H1 (cell line): ENCODE data around the gene SAP30L. TPM values are rescaled to one million over a fixed set of nuclear protein-coding genes. Genes with fewer than 3 reads are reported as not detected.

Experiments
- CTCF ChIA-PET: fragments of 300-600 bp; sonication (Branson Sonifier 250); formaldehyde crosslinking; loops from one replicate; lab custom pipeline; 2021; ENCODE audit not compliant: partially characterized antibody; lab: Charles Lee
- POLR2A ChIA-PET: fragments of 300-600 bp; sonication (Branson Sonifier 250); formaldehyde crosslinking; loops from one replicate; lab custom pipeline; 2021; ENCODE audit warnings: inconsistent platforms; ENCODE audit not compliant: partially characterized antibody; lab: Charles Lee
- DNase-seq, 2 experiments: peaks; one replicate each; pipeline versions ENCODE4 v3.0.0 to v3.0.0-alpha.2; 2010 to 2022; ENCODE audit warnings: low spot score in 2 of 2, low read depth in 1 of 2, mixed read lengths in 1 of 2
- FAIRE-seq: peaks from 2 replicates; lab custom pipeline; 2011; peaks lifted over from hg19 to GRCh38; lab: Jason Lieb, UNC
- H2AFZ ChIP-seq: 2 replicates; pipeline ENCODE4 v1.8.1; 2012; ENCODE audit warnings: low read length, inconsistent platforms
- H2AK5ac ChIP-seq: 2 replicates; pipeline ENCODE4 v1.6.1; 2013; ENCODE audit warnings: low read depth, low read length
- H2BK120ac ChIP-seq: replicated peaks from 2 replicates; pipeline ENCODE3; 2013; ENCODE audit warnings: low read depth, low read length, inconsistent platforms
- H2BK12ac ChIP-seq: 2 replicates; pipeline ENCODE4 v1.6.1; 2013; ENCODE audit warnings: low read depth, low read length
- H2BK15ac ChIP-seq: 2 replicates; pipeline ENCODE4 v1.6.1; 2013; ENCODE audit warnings: low read length
- H2BK20ac ChIP-seq: 2 replicates; pipeline ENCODE4 v1.6.1; 2013; ENCODE audit warnings: low read length
- H2BK5ac ChIP-seq: 2 replicates; pipeline ENCODE4 v1.6.1; 2013; ENCODE audit warnings: low read depth, low read length
- H3K14ac ChIP-seq: 2 replicates; pipeline ENCODE4 v1.6.1; 2013; ENCODE audit warnings: inconsistent platforms; ENCODE audit not compliant: insufficient read length
- H3K18ac ChIP-seq: 2 replicates; pipeline ENCODE4 v1.6.1; 2013; ENCODE audit warnings: low read length; ENCODE audit errors: extremely low read depth
- H3K23ac ChIP-seq: 2 replicates; pipeline ENCODE4 v1.6.1; 2013; ENCODE audit warnings: inconsistent platforms; ENCODE audit not compliant: insufficient read length
- H3K23me2 ChIP-seq: 2 replicates; pipeline ENCODE4 v1.6.1; 2013; ENCODE audit warnings: low read depth, low read length
- H3K27ac ChIP-seq: 2 replicates; pipeline ENCODE4 v1.6.1; 2011; ENCODE audit warnings: low read depth, low read length, inconsistent platforms
- H3K27me3 ChIP-seq, 4 experiments: replicated peaks in 1 of 4; 1 replicate in 1 of 4; 2 replicates in 3 of 4; pipeline versions ENCODE4 v1.6.1 to v1.8.1; 2011 to 2013; ENCODE audit warnings: low read length in 3 of 4, mild to moderate bottlenecking in 3 of 4, inconsistent platforms in 2 of 4, mixed read lengths in 2 of 4, moderate library complexity in 1 of 4; ENCODE audit not compliant: control insufficient read depth in 3 of 4, insufficient read depth in 3 of 4; ENCODE audit errors: extremely low read depth in 1 of 4
- H3K36me3 ChIP-seq, 4 experiments: 2 replicates each; pipeline versions ENCODE4 v1.6.1 to v1.8.1; 2011 to 2013; ENCODE audit warnings: mild to moderate bottlenecking in 4 of 4, low read length in 3 of 4, moderate library complexity in 2 of 4, control low read depth in 1 of 4, inconsistent platforms in 1 of 4; ENCODE audit not compliant: insufficient read depth in 4 of 4, control insufficient read depth in 2 of 4
- H3K4ac ChIP-seq: replicated peaks from 2 replicates; pipeline ENCODE3; 2013; ENCODE audit warnings: low read length, low read depth, mixed read lengths, inconsistent platforms; ENCODE audit not compliant: insufficient read length
- H3K4me1 ChIP-seq, 4 experiments: replicated peaks in 1 of 4; 1 replicate in 1 of 4; 2 replicates in 3 of 4; pipeline versions ENCODE4 v1.6.1 to v1.8.1; 2011 to 2013; ENCODE audit warnings: low read length in 3 of 4, inconsistent platforms in 2 of 4, mixed read lengths in 1 of 4; ENCODE audit not compliant: insufficient read depth in 4 of 4, control insufficient read depth in 3 of 4
- H3K4me2 ChIP-seq, 2 experiments: 2 replicates each; pipeline versions ENCODE4 v1.6.1 to v1.8.1; 2011 to 2013; ENCODE audit warnings: low read depth in 2 of 2, low read length in 2 of 2, control low read depth in 1 of 2, inconsistent platforms in 1 of 2, mild to moderate bottlenecking in 1 of 2; ENCODE audit not compliant: insufficient read depth in 1 of 2
- H3K4me3 ChIP-seq, 4 experiments: fragments of 200-600, 300-600 bp in 1 of 4; sonication (generic), shearing (Covaris generic), sonication (Bioruptor Twin) in 1 of 4; 2 replicates each; pipeline versions ENCODE4 v1.5.1 to v1.8.1; 2011 to 2016; ENCODE audit warnings: low read length in 4 of 4, low read depth in 3 of 4, control low read depth in 2 of 4, inconsistent platforms in 2 of 4, mild to moderate bottlenecking in 2 of 4, mixed read lengths in 1 of 4, moderate library complexity in 1 of 4; ENCODE audit not compliant: insufficient read depth in 2 of 4; ENCODE audit errors: extremely low read depth in 1 of 4
- H3K56ac ChIP-seq: replicated peaks from 2 replicates; pipeline ENCODE3; 2013; ENCODE audit warnings: low read depth, mild to moderate bottlenecking, mixed read lengths, low read length, inconsistent platforms; ENCODE audit not compliant: insufficient read length
- H3K79me1 ChIP-seq: 2 replicates; pipeline ENCODE4 v1.6.1; 2013; ENCODE audit warnings: low read depth, low read length, control low read depth
- H3K79me2 ChIP-seq, 2 experiments: 2 replicates each; pipeline versions ENCODE4 v1.6.1 to v1.8.1; 2012 to 2013; ENCODE audit warnings: low read length in 2 of 2, mild to moderate bottlenecking in 2 of 2, inconsistent platforms in 1 of 2; ENCODE audit not compliant: insufficient read depth in 2 of 2, control insufficient read depth in 1 of 2
- H3K9ac ChIP-seq, 4 experiments: replicated peaks in 1 of 4; 1 replicate in 1 of 4; 2 replicates in 3 of 4; pipeline versions ENCODE4 v1.6.1 to v1.8.1; 2011 to 2013; ENCODE audit warnings: low read depth in 3 of 4, low read length in 3 of 4, control low read depth in 2 of 4, mild to moderate bottlenecking in 2 of 4, moderate library complexity in 2 of 4, inconsistent platforms in 1 of 4; ENCODE audit errors: extremely low read depth in 1 of 4
- H3K9me3 ChIP-seq, 2 experiments: 2 replicates each; pipeline versions ENCODE4 v1.6.1 to v1.8.1; 2012 to 2013; ENCODE audit warnings: mild to moderate bottlenecking in 2 of 2, moderate library complexity in 2 of 2, control low read depth in 1 of 2, inconsistent platforms in 1 of 2, low read depth in 1 of 2, low read length in 1 of 2, mixed read lengths in 1 of 2; ENCODE audit not compliant: insufficient read depth in 2 of 2
- H4K20me1 ChIP-seq, 2 experiments: replicated peaks in 1 of 2; 2 replicates each; pipeline versions ENCODE3 to v1.8.1; 2011 to 2013; ENCODE audit warnings: inconsistent platforms in 2 of 2, low read length in 2 of 2, mild to moderate bottlenecking in 1 of 2; ENCODE audit not compliant: insufficient read depth in 2 of 2, control insufficient read depth in 1 of 2
- H4K5ac ChIP-seq: 2 replicates; pipeline ENCODE4 v1.6.1; 2013; ENCODE audit warnings: low read length, low read depth, mixed read lengths, inconsistent platforms; ENCODE audit not compliant: insufficient read length
- H4K8ac ChIP-seq: 2 replicates; pipeline ENCODE4 v1.8.0; 2013; ENCODE audit warnings: mild to moderate bottlenecking, moderate library complexity, low read length, inconsistent platforms; ENCODE audit not compliant: insufficient read depth; ENCODE audit errors: extremely low read depth
- H4K91ac ChIP-seq: replicated peaks from 2 replicates; pipeline ENCODE3; 2013; ENCODE audit warnings: low read length, mixed read lengths, inconsistent platforms; ENCODE audit not compliant: insufficient read length
- ASH2L ChIP-seq: fragments of 200-600, 300-600 bp; sonication (generic); IDR thresholded peaks from one replicate; pipeline ENCODE4 v1.7.1; 2017; ENCODE audit warnings: low read length
- BACH1 ChIP-seq: IDR thresholded peaks from 2 replicates; pipeline ENCODE4 v1.6.1; 2012; ENCODE audit warnings: low read length, improper control_type of control experiment
- CTBP2 ChIP-seq: IDR thresholded peaks from 2 replicates; pipeline ENCODE4 v1.7.0; 2011; ENCODE audit warnings: borderline replicate concordance, mild to moderate bottlenecking, moderate library complexity, mixed read lengths, low read length; ENCODE audit not compliant: insufficient read depth, insufficient read length
- EZH2 ChIP-seq: fragments of 200-600 bp; sonication (generic); IDR thresholded peaks from 2 replicates; pipeline ENCODE4 v1.7.1; 2012; ENCODE audit warnings: low read depth, mild to moderate bottlenecking, moderate library complexity, low read length, inconsistent platforms; ENCODE audit not compliant: severe bottlenecking
- MAFK ChIP-seq: IDR thresholded peaks from 2 replicates; pipeline ENCODE4 v1.6.1; 2012; ENCODE audit warnings: low read depth, mild to moderate bottlenecking, improper control_type of control experiment, low read length
- RBBP5 ChIP-seq: IDR thresholded peaks from 2 replicates; pipeline ENCODE4 v1.7.1; 2012; ENCODE audit warnings: low read depth, mild to moderate bottlenecking, inconsistent platforms, low read length, moderate library complexity, borderline replicate concordance
- SP2 ChIP-seq: IDR thresholded peaks from 2 replicates; pipeline ENCODE4 v1.6.1; 2012; ENCODE audit warnings: mild to moderate bottlenecking, low read length, inconsistent platforms
- TAF7 ChIP-seq: optimal IDR thresholded peaks from 2 replicates; pipeline ENCODE3; 2011; ENCODE audit warnings: low read depth, mild to moderate bottlenecking, inconsistent platforms, low read length, moderate library complexity, borderline replicate concordance
- USF2 ChIP-seq: IDR thresholded peaks from 2 replicates; pipeline ENCODE4 v1.6.1; 2011; ENCODE audit warnings: low read length, improper control_type of control experiment
- WGBS, 2 experiments: shearing (Covaris generic) in 1 of 2; methylation state at CpG; one replicate each; pipeline versions ENCODE4 v1.1.6 to v1.1.7; 2013 to 2015; ENCODE audit warnings: low lambda C conversion rate in 2 of 2, mixed read lengths in 2 of 2, inconsistent platforms in 1 of 2, low coverage in 1 of 2, missing lambda C conversion rate in 1 of 2; ENCODE audit not compliant: insufficient replicate concordance in 2 of 2, insufficient coverage in 1 of 2, insufficient read length in 1 of 2; ENCODE audit errors: extremely low coverage in 1 of 2, missing lambda C conversion rate in 1 of 2; 5-methylcytosine and 5-hydroxymethylcytosine counted together
- polyA plus RNA-seq, 7 experiments: library from polyadenylated mRNA; depleted of rRNA in 3 of 7; stranded (reverse) in 5 of 7; unstranded in 2 of 7; fragments of >200 nt in 5 of 7; fragments of 200-250 nt in 2 of 7; gene quantifications; 1 replicate in 5 of 7; 2 replicates in 1 of 7; 4 replicates in 1 of 7; pipeline versions ENCODE4 v1.2.1 to v1.2.3, GENCODE V29; 2011 to 2013; ENCODE audit warnings: missing spikeins in 2 of 7, mixed read lengths in 2 of 7
- total RNA-seq: library from RNA; stranded (reverse); fragmentation: NEBNext Ultra II Directional; extraction: Animal tissue kit (Norgen Biotek cat#: 25700); gene quantifications from 2 replicates; pipeline ENCODE4 v1.2.1, GENCODE V29; 2021
- TF ChIP-seq, protein P1 (sequence below): IDR thresholded peaks from 2 replicates; pipeline ENCODE4 v1.6.1; 2012; ENCODE audit warnings: inconsistent platforms

Gene SAP30L
- total and polyA plus RNA-seq, 2 of the 8 experiments (the other 6 are each of a cell fraction or from before 2014, with no cell fraction given) = 12.2 to 31.5 TPM

GRCh38 chr5:154473581-154474283, 27.9 kb downstream of the SAP30L start:
- peak overlapping the region; percentile 79 to 82 for H3K4me2 ChIP-seq
- H2BK5ac ChIP-seq = no peak overlapping the region; the same call in 1 of the 2 replicates
- H2BK20ac ChIP-seq = peak overlapping the region; percentile 82; the same call in 1 of the 2 replicates
- H2BK15ac ChIP-seq = no peak overlapping the region
- H3K14ac ChIP-seq = no peak overlapping the region
- ChIA-PET CTCF (interaction anchor here (1.8 to 16.1 kb wide), 4 partner anchors 10 to 137 kb away, joined by 7 to 273 read pairs (median 12); no protein-coding TSS in a partner anchor), POLR2A (interaction anchor here (1.0 to 2.6 kb wide), 2 partner anchors 11 to 135 kb away, joined by 3 to 16 read pairs; no protein-coding TSS in a partner anchor)
- H3K79me2 ChIP-seq = no peaks in the 10 kb centered on the region
- H2BK12ac ChIP-seq = peak overlapping the region; percentile 96
- H3K4me3 ChIP-seq = peak overlapping the region; percentile 6 to 53 (median 32); a peak in 6 of 8 replicates
- H3K27ac ChIP-seq = no peak overlapping the region
- peaks cover 16 to 28% of the 10 kb centered on the region in 2 experiments for H4K20me1 ChIP-seq
- H3K23ac ChIP-seq = no peak overlapping the region
- peak overlapping the region; percentile 42; the same call in 1 of the 2 replicates for H4K8ac ChIP-seq
- WGBS, 2 experiments = 2% methylated on average over 35 of the region's 40 CpGs; no CpG with 5 or more reads in 1 of the 2 experiments
- H3K56ac ChIP-seq = no peak overlapping the region
- H4K5ac ChIP-seq = no peak overlapping the region
- peaks cover 12 to 32% (median 22%) of the 10 kb centered on the region in 4 experiments for H3K4me1 ChIP-seq
- no peak overlapping the region for H2BK120ac ChIP-seq
- peaks cover 11% of the 10 kb centered on the region; the same call in 1 of the 2 replicates for H3K23me2 ChIP-seq
- H2AFZ ChIP-seq = no peak overlapping the region
- H3K27me3 ChIP-seq = peaks cover 86 to 100% (median 94%) of the 10 kb centered on the region in 4 experiments
- no peak overlapping the region for H3K9ac ChIP-seq
- no peak overlapping the region for H3K4ac ChIP-seq
- H3K18ac ChIP-seq = peak overlapping the region; percentile 19; the same call in 1 of the 2 replicates
- no peaks in the 10 kb centered on the region for H3K36me3 ChIP-seq
- DNase-seq (peak in 1 of 2 experiments; percentile 73), FAIRE-seq (no peak)
- no peak overlapping the region for H2AK5ac ChIP-seq
- peak overlapping the region; percentile 10 for H4K91ac ChIP-seq
- H3K9me3 ChIP-seq = no peaks in the 10 kb centered on the region
- no peaks in the 10 kb centered on the region; the same call in 1 of the 2 replicates for H3K79me1 ChIP-seq
- no peak for TF ChIP-seq MAFK
- TF ChIP-seq ASH2L = peak; percentile 28
- no peak for TF ChIP-seq USF2
- TF ChIP-seq BACH1 = no peak
- peak; percentile 89 for TF ChIP-seq EZH2
- peak; percentile 93 for TF ChIP-seq CTBP2
- TF ChIP-seq RBBP5 = peak; percentile 41; the same call in 1 of the 2 replicates
- TF ChIP-seq, protein P1, sequence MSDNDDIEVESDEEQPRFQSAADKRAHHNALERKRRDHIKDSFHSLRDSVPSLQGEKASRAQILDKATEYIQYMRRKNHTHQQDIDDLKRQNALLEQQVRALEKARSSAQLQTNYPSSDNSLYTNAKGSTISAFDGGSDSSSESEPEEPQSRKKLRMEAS = peak; percentile 44; the same call in 1 of the 2 replicates
- TF ChIP-seq TAF7 = no peak
- TF ChIP-seq SP2 = no peak
